Neural progenitor cell (in vitro differentiated cells): Measurements from ENCODE around the gene RIOK1.

ENCODE experiments used
- CTCF ChIP-seq: fragments of 200-600 bp; sonication (generic); IDR thresholded peaks from 2 replicates; pipeline ENCODE4 v1.5.1; 2017; ENCODE audit warnings: antibody characterized with exemption, mild to moderate bottlenecking
- EZH2 ChIP-seq: fragments of 200-600 bp; sonication (generic); IDR thresholded peaks from 2 replicates; pipeline ENCODE4 v1.6.1; 2017; ENCODE audit warnings: antibody characterized with exemption, mild to moderate bottlenecking, moderate library complexity
- EZH2phosphoT487 ChIP-seq: fragments of 200-600 bp; sonication (generic); IDR thresholded peaks from 2 replicates; pipeline ENCODE4 v1.6.1; 2017; ENCODE audit warnings: antibody characterized with exemption

GRCh38 chr6:7445885-7446461 is 56.4 kb downstream of the RIOK1 start:
- TF ChIP-seq CTCF (no peak), EZH2phosphoT487 (no peak), EZH2 (no peak)
